Gastrocnemius medialis (tissue), 4 donors: Measurements from ENCODE around the gene CAMP. TPM values are rescaled to one million over a fixed set of nuclear protein-coding genes. Genes with fewer than 3 reads are reported as not detected.

Experiments
- ATAC-seq, 2 donors: fragments of 150-250 bp; one replicate each; pipeline ENCODE4 v1.9.1; 2016
- DNase-seq, 2 donors: peaks; one replicate each; pipeline ENCODE4 v3.0.0-alpha.2; 2019
- H3K27ac ChIP-seq, 4 donors: fragments of 200-600 bp; sonication (generic); 1 replicate in 1 of 4; 2 replicates in 3 of 4; pipeline ENCODE4 v1.5.1; 2016 to 2018; ENCODE audit warnings: mild to moderate bottlenecking in 2 of 4, moderate library complexity in 1 of 4
- H3K27me3 ChIP-seq, 3 donors: fragments of 200-600 bp; sonication (generic) in 2 of 3; 1 replicate in 1 of 3; 2 replicates in 2 of 3; pipeline versions ENCODE4 v1.5.1 to v1.6.0; 2016 to 2019; ENCODE audit warnings: mild to moderate bottlenecking in 1 of 3, moderate library complexity in 1 of 3
- H3K36me3 ChIP-seq, 2 donors: fragments of 200-600 bp; sonication (generic) in 1 of 2; one replicate each; pipeline ENCODE4 v1.5.1; 2017 to 2018
- H3K4me1 ChIP-seq, 2 donors: fragments of 200-600 bp; sonication (generic) in 1 of 2; one replicate each; pipeline ENCODE4 v1.5.1; 2016 to 2017; ENCODE audit warnings: mild to moderate bottlenecking in 2 of 2
- H3K4me3 ChIP-seq, 4 donors: fragments of 200-600 bp; sonication (generic) in 3 of 4; 1 replicate in 1 of 4; 2 replicates in 3 of 4; pipeline ENCODE4 v1.5.1; 2016 to 2019; ENCODE audit warnings: mild to moderate bottlenecking in 2 of 4
- H3K9me3 ChIP-seq, 3 donors: fragments of 200-600 bp; sonication (generic) in 2 of 3; 1 replicate in 1 of 3; 2 replicates in 2 of 3; pipeline ENCODE4 v1.5.1; 2016 to 2019
- CTCF ChIP-seq, 5 experiments: fragments of 450-650 bp in 3 of 5; fragments of 200-600 bp in 2 of 5; sonication (generic) in 2 of 5; IDR thresholded peaks in 4 of 5; conservative IDR thresholded peaks in 1 of 5; 1 replicate in 4 of 5; 2 replicates in 1 of 5; pipeline ENCODE4 v1.5.1; 2016 to 2019; ENCODE audit warnings: antibody characterized with exemption in 5 of 5, mild to moderate bottlenecking in 3 of 5, moderate library complexity in 3 of 5
- POLR2A ChIP-seq, 2 donors: fragments of 450-650 bp; IDR thresholded peaks; one replicate each; pipeline ENCODE4 v1.6.1; 2017; ENCODE audit warnings: antibody characterized with exemption in 2 of 2, mild to moderate bottlenecking in 2 of 2, moderate library complexity in 2 of 2
- in situ Hi-C, 4 donors: fragments of 200-750 bp; cut with MboI; loops; one replicate each; pipeline versions ENCODE4 v1.15.0 to v1.8.0; 2017; ENCODE audit warnings: low sequenced_read_pairs in 4 of 4
- intact Hi-C: fragments of 100-400 bp; cut with DNase I; formaldehyde crosslinking; loops from one replicate; pipeline ENCODE4 v1.15.1; 2023; ENCODE audit warnings: low total_unique reads
- total RNA-seq, 4 donors: library from RNA; depleted of rRNA; stranded (reverse); fragments of >200 nt; gene quantifications; one replicate each; pipeline versions ENCODE4 v1.1.0 to v1.2.3, GENCODE V29; 2016

Gene CAMP
- total RNA-seq, 4 donors from 2014 or later = not detected

DNA sequence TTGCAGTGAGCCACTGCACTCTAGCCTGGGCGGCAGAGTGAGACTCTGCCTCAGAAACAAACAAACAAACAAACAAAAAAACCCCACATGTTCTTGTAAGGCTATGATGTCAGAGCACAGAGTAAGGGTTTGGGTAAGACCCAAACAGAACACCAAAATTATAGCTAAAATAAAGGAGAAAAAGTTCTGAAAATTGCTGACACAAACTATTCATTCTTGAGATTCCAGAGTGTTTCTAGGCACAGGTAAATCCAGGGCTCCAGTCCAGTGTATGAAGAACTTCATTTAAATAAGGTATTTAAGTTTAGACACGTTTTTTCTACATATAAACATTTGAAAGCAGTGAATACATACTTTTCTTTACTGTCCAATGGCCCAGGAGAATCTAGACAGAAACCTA, 39.0 kb upstream of the CAMP start:
- ATAC-seq (no peak), DNase-seq (no peak)
- no peaks in the 10 kb centered on the region for H3K9me3 ChIP-seq
- TF ChIP-seq POLR2A (IDR thresholded peaks at IDR 0.05) (no peak), CTCF (IDR thresholded peaks at IDR 0.05 in 4 of 5, conservative IDR thresholded peaks at IDR 0.05 in 1 of 5) (no peak)
- no peaks in the 10 kb centered on the region for H3K27me3 ChIP-seq
- H3K4me3 ChIP-seq = no peak overlapping the region
- no peak overlapping the region for H3K27ac ChIP-seq
- H3K4me1 ChIP-seq = peaks cover 10 to 13% of the 10 kb centered on the region in 2 donors
- no peaks in the 10 kb centered on the region for H3K36me3 ChIP-seq
- in situ Hi-C loops = no loop called here
- intact Hi-C loops = no loop called here

- ATAC-seq (no peak), DNase-seq (no peak)
- Histone ChIP-seq H3K4me3 (no peak overlapping the region), H3K27me3 (no peaks in the 10 kb centered on the region), H3K36me3 (no peaks in the 10 kb centered on the region), H3K4me1 (peaks cover 10 to 13% of the 10 kb centered on the region in 2 donors), H3K9me3 (no peaks in the 10 kb centered on the region), H3K27ac (no peak overlapping the region)
- intact Hi-C loops (loop anchor here (5.0 kb wide), 1 partner anchor 1207 kb away; no protein-coding TSS in a partner anchor), in situ Hi-C loops (no loop called here)
- TF ChIP-seq POLR2A (IDR thresholded peaks at IDR 0.05) (no peak), CTCF (IDR thresholded peaks at IDR 0.05 in 4 of 5, conservative IDR thresholded peaks at IDR 0.05 in 1 of 5) (no peak)
These were observed 38.2 kb upstream of the CAMP start for GRCh38 chr3:48185129-48185528.

GRCh38 chr3:48186631-48187300, 36.5 kb upstream of the CAMP start:
- ATAC-seq (no peak), DNase-seq (no peak)
- H3K27ac ChIP-seq = no peak overlapping the region
- in situ Hi-C loops (no loop called here), intact Hi-C loops (loop anchor here (5.0 kb wide), 1 partner anchor 1206 kb away; no protein-coding TSS in a partner anchor)
- peaks cover 10 to 13% of the 10 kb centered on the region in 2 donors for H3K4me1 ChIP-seq
- H3K36me3 ChIP-seq = no peaks in the 10 kb centered on the region
- no peak for TF ChIP-seq CTCF (IDR thresholded peaks at IDR 0.05 in 4 of 5, conservative IDR thresholded peaks at IDR 0.05 in 1 of 5)
- no peak for TF ChIP-seq POLR2A (IDR thresholded peaks at IDR 0.05)
- peak overlapping the region in 3 of 4 donors; percentile 61 to 92 (median 78) for H3K4me3 ChIP-seq
- no peaks in the 10 kb centered on the region for H3K27me3 ChIP-seq
- H3K9me3 ChIP-seq = no peaks in the 10 kb centered on the region

GRCh38 chr3:48187301-48187578, 36.1 kb upstream of the CAMP start:
- no peak for TF ChIP-seq CTCF (IDR thresholded peaks at IDR 0.05 in 4 of 5, conservative IDR thresholded peaks at IDR 0.05 in 1 of 5)
- TF ChIP-seq POLR2A (IDR thresholded peaks at IDR 0.05) = no peak
- Histone ChIP-seq H3K4me3 (peak overlapping the region; percentile 55 to 92 (median 70)), H3K27ac (peak overlapping the region in 1 of 4 donors; percentile 53), H3K36me3 (no peaks in the 10 kb centered on the region), H3K9me3 (no peaks in the 10 kb centered on the region), H3K4me1 (peaks cover 10 to 13% of the 10 kb centered on the region in 2 donors), H3K27me3 (no peaks in the 10 kb centered on the region)
- ATAC-seq = no peak
- intact Hi-C loops = loop anchor here (5.0 kb wide), 1 partner anchor 1205 kb away; no protein-coding TSS in a partner anchor
- in situ Hi-C loops = no loop called here
- no peak for DNase-seq
